ENCODE measurements around the gene SZT2. TPM values are rescaled to one million over a fixed set of nuclear protein-coding genes. Genes with fewer than 3 reads are reported as not detected.
"Not testable (repeated sequence)": the region's sequence is repeated elsewhere in the genome, so short reads cannot be mapped to it uniquely, and the experiment has no call there.

Gene SZT2
- total RNA-seq, 1 donor from 2014 or later, result 63.6 TPM

- peaks cover 13% of the 10 kb centered on the region for H3K4me1 Mint-ChIP-seq (ENCODE audit: unreplicated experiment)
- no peak for DNase-seq (ENCODE audit: extremely low spot score, unreplicated experiment)
- H3K4me3 Mint-ChIP-seq (ENCODE audit: unreplicated experiment), result no peak overlapping the region
- peaks cover 21% of the 10 kb centered on the region for H3K9me3 Mint-ChIP-seq (ENCODE audit: unreplicated experiment)
- H3K27ac Mint-ChIP-seq (ENCODE audit: unreplicated experiment), result no peak overlapping the region
- no peaks in the 10 kb centered on the region for H3K27me3 Mint-ChIP-seq (ENCODE audit: unreplicated experiment)
- TF ChIP-seq, protein P1, sequence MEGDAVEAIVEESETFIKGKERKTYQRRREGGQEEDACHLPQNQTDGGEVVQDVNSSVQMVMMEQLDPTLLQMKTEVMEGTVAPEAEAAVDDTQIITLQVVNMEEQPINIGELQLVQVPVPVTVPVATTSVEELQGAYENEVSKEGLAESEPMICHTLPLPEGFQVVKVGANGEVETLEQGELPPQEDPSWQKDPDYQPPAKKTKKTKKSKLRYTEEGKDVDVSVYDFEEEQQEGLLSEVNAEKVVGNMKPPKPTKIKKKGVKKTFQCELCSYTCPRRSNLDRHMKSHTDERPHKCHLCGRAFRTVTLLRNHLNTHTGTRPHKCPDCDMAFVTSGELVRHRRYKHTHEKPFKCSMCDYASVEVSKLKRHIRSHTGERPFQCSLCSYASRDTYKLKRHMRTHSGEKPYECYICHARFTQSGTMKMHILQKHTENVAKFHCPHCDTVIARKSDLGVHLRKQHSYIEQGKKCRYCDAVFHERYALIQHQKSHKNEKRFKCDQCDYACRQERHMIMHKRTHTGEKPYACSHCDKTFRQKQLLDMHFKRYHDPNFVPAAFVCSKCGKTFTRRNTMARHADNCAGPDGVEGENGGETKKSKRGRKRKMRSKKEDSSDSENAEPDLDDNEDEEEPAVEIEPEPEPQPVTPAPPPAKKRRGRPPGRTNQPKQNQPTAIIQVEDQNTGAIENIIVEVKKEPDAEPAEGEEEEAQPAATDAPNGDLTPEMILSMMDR (IDR thresholded peaks at IDR 0.05), result no peak
- H3K36me3 Mint-ChIP-seq (ENCODE audit: unreplicated experiment), result peaks cover 12% of the 10 kb centered on the region
Measured at GRCh38 chr1:43491061-43491460, 101.4 kb downstream of the SZT2 start.

GRCh38 chr1:43492826-43493225 is 103.1 kb downstream of the SZT2 start:
- Mint-ChIP-seq H3K9me3 (ENCODE audit: unreplicated experiment) (peaks cover 18% of the 10 kb centered on the region), H3K27me3 (ENCODE audit: unreplicated experiment) (no peaks in the 10 kb centered on the region), H3K4me3 (ENCODE audit: unreplicated experiment) (no peak overlapping the region), H3K27ac (ENCODE audit: unreplicated experiment) (peak overlapping the region; percentile 3), H3K36me3 (ENCODE audit: unreplicated experiment) (peaks cover 10% of the 10 kb centered on the region), H3K4me1 (ENCODE audit: unreplicated experiment) (peaks cover 13% of the 10 kb centered on the region)
- no peak for DNase-seq (ENCODE audit: extremely low spot score, unreplicated experiment)
- TF ChIP-seq, protein P1 (IDR thresholded peaks at IDR 0.05), result no peak

- no peak for DNase-seq (ENCODE audit: extremely low spot score, unreplicated experiment)
- Mint-ChIP-seq H3K4me1 (ENCODE audit: unreplicated experiment) (peaks cover 13% of the 10 kb centered on the region), H3K27me3 (ENCODE audit: unreplicated experiment) (no peaks in the 10 kb centered on the region), H3K36me3 (ENCODE audit: unreplicated experiment) (peaks cover 4% of the 10 kb centered on the region), H3K27ac (ENCODE audit: unreplicated experiment) (peak overlapping the region; percentile 64), H3K4me3 (ENCODE audit: unreplicated experiment) (peak overlapping the region; percentile 18), H3K9me3 (ENCODE audit: unreplicated experiment) (peaks cover 12% of the 10 kb centered on the region)
- TF ChIP-seq, protein P1 (IDR thresholded peaks at IDR 0.05), result no peak
Measured at GRCh38 chr1:43493661-43494450, 104.2 kb downstream of the SZT2 start.

DNA sequence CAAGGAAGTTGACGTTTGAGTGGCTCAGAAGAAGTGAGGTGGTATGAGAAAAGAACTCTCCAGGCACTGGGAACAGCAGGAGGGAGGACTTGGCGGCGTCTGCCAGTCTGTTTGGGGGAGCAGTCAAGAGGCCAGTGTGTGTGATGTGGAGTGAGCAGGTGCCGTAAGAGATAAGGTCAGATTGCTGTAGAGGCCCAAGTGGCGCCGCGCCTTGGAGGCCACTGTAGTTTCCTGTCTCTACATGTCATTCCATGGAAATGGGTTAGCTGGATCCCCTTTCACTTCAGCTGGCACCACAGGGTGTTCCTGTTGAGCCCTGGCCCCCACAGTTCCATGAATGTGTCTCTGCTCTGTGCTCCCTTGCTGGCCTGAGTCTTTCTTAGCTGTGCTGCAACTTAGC is 105.5 kb downstream of the SZT2 start:
- peaks cover 7% of the 10 kb centered on the region for H3K9me3 Mint-ChIP-seq (ENCODE audit: unreplicated experiment)
- peaks cover 13% of the 10 kb centered on the region for H3K4me1 Mint-ChIP-seq (ENCODE audit: unreplicated experiment)
- TF ChIP-seq, protein P1 (IDR thresholded peaks at IDR 0.05), result no peak
- H3K36me3 Mint-ChIP-seq (ENCODE audit: unreplicated experiment), result peaks cover 2% of the 10 kb centered on the region
- DNase-seq (ENCODE audit: extremely low spot score, unreplicated experiment), result peak; percentile 60
- H3K27me3 Mint-ChIP-seq (ENCODE audit: unreplicated experiment), result no peaks in the 10 kb centered on the region
- no peak overlapping the region for H3K4me3 Mint-ChIP-seq (ENCODE audit: unreplicated experiment)
- no peak overlapping the region for H3K27ac Mint-ChIP-seq (ENCODE audit: unreplicated experiment)

DNA sequence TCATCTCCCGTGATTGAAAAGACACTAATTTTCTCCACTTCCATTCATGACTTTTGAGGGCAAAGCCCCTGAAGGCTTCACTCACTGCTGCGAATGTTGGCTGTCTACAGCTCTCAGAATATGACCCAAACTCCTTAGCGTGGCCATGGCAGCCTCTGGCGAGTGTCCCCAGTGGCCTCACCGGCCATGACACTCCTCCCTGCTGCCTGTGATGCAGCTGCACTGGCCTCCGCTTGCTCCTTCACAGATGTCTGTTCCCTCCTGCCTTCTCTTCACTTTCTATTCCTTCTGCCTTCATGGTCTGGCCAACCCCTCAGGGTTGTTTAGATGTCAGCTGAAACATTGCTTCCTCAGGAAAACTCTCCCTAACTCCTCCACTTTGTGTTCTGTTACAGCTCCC is 110.2 kb downstream of the SZT2 start:
- H3K4me3 Mint-ChIP-seq (ENCODE audit: unreplicated experiment), result no peak overlapping the region
- peak; percentile 64 for DNase-seq (ENCODE audit: extremely low spot score, unreplicated experiment)
- H3K9me3 Mint-ChIP-seq (ENCODE audit: unreplicated experiment), result no peaks in the 10 kb centered on the region
- TF ChIP-seq, protein P1 (IDR thresholded peaks at IDR 0.05), result no peak
- H3K4me1 Mint-ChIP-seq (ENCODE audit: unreplicated experiment), result no peaks in the 10 kb centered on the region
- H3K27me3 Mint-ChIP-seq (ENCODE audit: unreplicated experiment), result no peaks in the 10 kb centered on the region
- no peaks in the 10 kb centered on the region for H3K36me3 Mint-ChIP-seq (ENCODE audit: unreplicated experiment)
- no peak overlapping the region for H3K27ac Mint-ChIP-seq (ENCODE audit: unreplicated experiment)

- H3K4me1 Mint-ChIP-seq (ENCODE audit: unreplicated experiment); H3K9me3 Mint-ChIP-seq (ENCODE audit: unreplicated experiment); H3K4me3 Mint-ChIP-seq (ENCODE audit: unreplicated experiment); H3K27ac Mint-ChIP-seq (ENCODE audit: unreplicated experiment); H3K36me3 Mint-ChIP-seq (ENCODE audit: unreplicated experiment); H3K27me3 Mint-ChIP-seq (ENCODE audit: unreplicated experiment): not testable (repeated sequence)
- DNase-seq (ENCODE audit: extremely low spot score, unreplicated experiment), result peak; percentile 64
Measured at GRCh38 chr1:43501806-43502205, 112.1 kb downstream of the SZT2 start.
